ENCODE results near the gene GRIN1.

GRIN1 gene

GRCh38 chr9:137193771-137194170 is 54.8 kb downstream of the GRIN1 start:
- DNase-seq (ENCODE audit: low read depth in 3 of 3): no peak

GRCh38 chr9:137194388-137194787 is 55.4 kb downstream of the GRIN1 start:
- no peak for DNase-seq (ENCODE audit: low read depth in 3 of 3)

GRCh38 chr9:137194909-137195308 is 56.0 kb downstream of the GRIN1 start:
- DNase-seq (ENCODE audit: low read depth in 3 of 3): no peak

GRCh38 chr9:137195525-137196220 is 56.7 kb downstream of the GRIN1 start:
- no peak for DNase-seq (ENCODE audit: low read depth in 3 of 3)

GRCh38 chr9:137198051-137198901 is 59.3 kb downstream of the GRIN1 start:
- no peak for DNase-seq (ENCODE audit: low read depth in 3 of 3)

GRCh38 chr9:137198902-137199283 is 59.9 kb downstream of the GRIN1 start:
- no peak for DNase-seq (ENCODE audit: low read depth in 3 of 3)

GRCh38 chr9:137199411-137200121 is 60.6 kb downstream of the GRIN1 start:
- no peak for DNase-seq (ENCODE audit: low read depth in 3 of 3)

- DNase-seq (ENCODE audit: low read depth in 3 of 3): peak; percentile 96 to 99 (median 97)
Measured at GRCh38 chr9:137200311-137201204, 61.6 kb downstream of the GRIN1 start, which contains the start of gene TPRN. Gene TPRN (minus strand): TSS chr9:137200741. CDS start chr9:137200711, 30 bp downstream.

- no peak for DNase-seq (ENCODE audit: low read depth in 3 of 3)
Measured at GRCh38 chr9:137201205-137201868, 62.4 kb downstream of the GRIN1 start.

GRCh38 chr9:137202966-137203365 is 64.0 kb downstream of the GRIN1 start:
- no peak for DNase-seq (ENCODE audit: low read depth in 3 of 3)

- DNase-seq (ENCODE audit: low read depth in 3 of 3): no peak
Measured at GRCh38 chr9:137204731-137205125, 65.8 kb downstream of the GRIN1 start.

GRCh38 chr9:137205126-137206069 is 66.4 kb downstream of the GRIN1 start, which contains the start of the genes NDOR1 and TMEM203:
Gene NDOR1 (plus strand): TSS chr9:137205700. CDS start chr9:137205778, 78 bp downstream.
Gene TMEM203 (minus strand): TSS chr9:137205648. CDS start chr9:137205414, 234 bp downstream.
- DNase-seq (ENCODE audit: low read depth in 3 of 3): peak; percentile 87 to 97 (median 93)

GRCh38 chr9:137206602-137207001 is 67.6 kb downstream of the GRIN1 start:
- DNase-seq (ENCODE audit: low read depth in 3 of 3): no peak

- DNase-seq (ENCODE audit: low read depth in 3 of 3): no peak
Measured at GRCh38 chr9:137211532-137211931, 72.6 kb downstream of the GRIN1 start.

- no peak for DNase-seq (ENCODE audit: low read depth in 3 of 3)
Measured at GRCh38 chr9:137212520-137212919, 73.6 kb downstream of the GRIN1 start.

- no peak for DNase-seq (ENCODE audit: low read depth in 3 of 3)
Measured at GRCh38 chr9:137213160-137214060, 74.5 kb downstream of the GRIN1 start.

- no peak for DNase-seq (ENCODE audit: low read depth in 3 of 3)
Measured at GRCh38 chr9:137214620-137215019, 75.7 kb downstream of the GRIN1 start.
